Cardiac muscle cell (in vitro differentiated cells and primary cell): ENCODE results near the gene ASXL2. TPM values are rescaled to one million over a fixed set of nuclear protein-coding genes. Genes with fewer than 3 reads are reported as not detected.

Experiments
- DNase-seq, 2 donors: peaks; one replicate each; pipeline versions ENCODE4 v3.0.0 to v3.0.0-alpha.2; 2010 to 2017; ENCODE audit warnings: low read depth in 1 of 2, low spot score in 1 of 2
- H3K27ac ChIP-seq: fragments of 200-600 bp; sonication (generic); 2 replicates; pipeline ENCODE4 v1.5.1; 2016
- H3K27me3 ChIP-seq: fragments of 200-600 bp; sonication (generic); 2 replicates; pipeline ENCODE4 v1.6.0; 2016; ENCODE audit warnings: control low read depth
- H3K36me3 ChIP-seq: fragments of 200-600 bp; sonication (generic); 2 replicates; pipeline ENCODE4 v1.5.1; 2016; ENCODE audit warnings: control low read depth
- H3K4me1 ChIP-seq: fragments of 200-600 bp; sonication (generic); 2 replicates; pipeline ENCODE4 v1.8.1; 2017; ENCODE audit warnings: low read depth, mild to moderate bottlenecking, mixed run types
- H3K4me3 ChIP-seq: fragments of 200-600 bp; sonication (generic); 2 replicates; pipeline ENCODE4 v1.5.1; 2016; ENCODE audit warnings: mild to moderate bottlenecking
- H3K9me3 ChIP-seq: fragments of 200-600 bp; sonication (generic); 2 replicates; pipeline ENCODE4 v1.5.1; 2017; ENCODE audit warnings: low read depth, mild to moderate bottlenecking, control low read depth
- polyA plus RNA-seq: library from polyadenylated mRNA; unstranded; fragments of >200 nt; fragmentation: Nextera tagmentation; extraction: Ambion mirVana; gene quantifications from 2 replicates; pipeline ENCODE4 v1.2.1, GENCODE V29; 2016
- total RNA-seq: library from RNA; depleted of rRNA; stranded (reverse); fragments of >200 nt; gene quantifications from 2 replicates; pipeline ENCODE4 v1.2.3, GENCODE V29; 2016
- TF ChIP-seq, protein P1 (sequence below): IDR thresholded peaks from 2 replicates; pipeline ENCODE4 v1.5.1; 2012; ENCODE audit warnings: low read depth, mild to moderate bottlenecking, low read length

Gene ASXL2
- total and polyA plus RNA-seq, 2 experiments from 2014 or later: 5.3 to 14.7 TPM

GRCh38 chr2:25757906-25758305 lies 120.4 kb downstream of the ASXL2 start:
- Histone ChIP-seq H3K4me1 (no peaks in the 10 kb centered on the region), H3K4me3 (no peak overlapping the region), H3K27me3 (no peaks in the 10 kb centered on the region), H3K36me3 (peaks cover 32% of the 10 kb centered on the region), H3K9me3 (no peaks in the 10 kb centered on the region), H3K27ac (no peak overlapping the region)
- TF ChIP-seq, protein P1, sequence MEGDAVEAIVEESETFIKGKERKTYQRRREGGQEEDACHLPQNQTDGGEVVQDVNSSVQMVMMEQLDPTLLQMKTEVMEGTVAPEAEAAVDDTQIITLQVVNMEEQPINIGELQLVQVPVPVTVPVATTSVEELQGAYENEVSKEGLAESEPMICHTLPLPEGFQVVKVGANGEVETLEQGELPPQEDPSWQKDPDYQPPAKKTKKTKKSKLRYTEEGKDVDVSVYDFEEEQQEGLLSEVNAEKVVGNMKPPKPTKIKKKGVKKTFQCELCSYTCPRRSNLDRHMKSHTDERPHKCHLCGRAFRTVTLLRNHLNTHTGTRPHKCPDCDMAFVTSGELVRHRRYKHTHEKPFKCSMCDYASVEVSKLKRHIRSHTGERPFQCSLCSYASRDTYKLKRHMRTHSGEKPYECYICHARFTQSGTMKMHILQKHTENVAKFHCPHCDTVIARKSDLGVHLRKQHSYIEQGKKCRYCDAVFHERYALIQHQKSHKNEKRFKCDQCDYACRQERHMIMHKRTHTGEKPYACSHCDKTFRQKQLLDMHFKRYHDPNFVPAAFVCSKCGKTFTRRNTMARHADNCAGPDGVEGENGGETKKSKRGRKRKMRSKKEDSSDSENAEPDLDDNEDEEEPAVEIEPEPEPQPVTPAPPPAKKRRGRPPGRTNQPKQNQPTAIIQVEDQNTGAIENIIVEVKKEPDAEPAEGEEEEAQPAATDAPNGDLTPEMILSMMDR: no peak
- DNase-seq: no peak

DNA sequence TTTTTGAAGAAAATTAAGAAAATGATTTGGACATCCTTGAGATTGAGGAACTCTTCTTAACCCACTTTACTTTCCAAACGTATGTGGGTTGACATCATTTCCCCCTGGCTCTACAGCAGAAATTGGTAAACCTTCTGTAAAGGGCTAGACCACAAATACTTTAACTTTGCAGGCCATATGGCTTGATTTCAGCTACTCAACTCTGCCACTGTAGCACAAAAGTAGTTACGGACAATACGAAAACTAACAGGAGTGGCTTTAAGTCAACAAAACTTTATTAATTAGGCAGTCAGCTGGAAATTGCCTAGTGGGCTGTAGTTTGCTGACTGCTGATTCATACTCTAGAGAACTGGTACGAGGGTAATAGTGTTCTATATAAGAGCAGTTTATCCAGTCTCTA lies 121.8 kb downstream of the ASXL2 start:
- H3K27me3 ChIP-seq: no peaks in the 10 kb centered on the region
- DNase-seq: no peak

GRCh38 chr2:25749676-25750075 lies 128.6 kb downstream of the ASXL2 start:
- no peak for DNase-seq
- TF ChIP-seq, protein P1: no peak
- Histone ChIP-seq H3K9me3 (no peaks in the 10 kb centered on the region), H3K36me3 (peaks cover 35% of the 10 kb centered on the region), H3K4me1 (no peaks in the 10 kb centered on the region), H3K27ac (no peak overlapping the region), H3K27me3 (no peaks in the 10 kb centered on the region), H3K4me3 (no peak overlapping the region)

More for the DNA sequence above, 121.8 kb downstream of the ASXL2 start:
- Histone ChIP-seq H3K9me3 (no peaks in the 10 kb centered on the region), H3K36me3 (peaks cover 37% of the 10 kb centered on the region), H3K4me3 (no peak overlapping the region), H3K27ac (no peak overlapping the region), H3K4me1 (no peaks in the 10 kb centered on the region)
- TF ChIP-seq, protein P1: no peak

- no peaks in the 10 kb centered on the region for H3K9me3 ChIP-seq
- H3K4me3 ChIP-seq: no peak overlapping the region
- H3K27me3 ChIP-seq: no peaks in the 10 kb centered on the region
- no peak overlapping the region for H3K27ac ChIP-seq
- H3K4me1 ChIP-seq: peaks cover 2% of the 10 kb centered on the region
- H3K36me3 ChIP-seq: peaks cover 4% of the 10 kb centered on the region
- TF ChIP-seq, protein P1: no peak
- no peak for DNase-seq
Measured at GRCh38 chr2:25744055-25744454, 134.2 kb downstream of the ASXL2 start.

DNA sequence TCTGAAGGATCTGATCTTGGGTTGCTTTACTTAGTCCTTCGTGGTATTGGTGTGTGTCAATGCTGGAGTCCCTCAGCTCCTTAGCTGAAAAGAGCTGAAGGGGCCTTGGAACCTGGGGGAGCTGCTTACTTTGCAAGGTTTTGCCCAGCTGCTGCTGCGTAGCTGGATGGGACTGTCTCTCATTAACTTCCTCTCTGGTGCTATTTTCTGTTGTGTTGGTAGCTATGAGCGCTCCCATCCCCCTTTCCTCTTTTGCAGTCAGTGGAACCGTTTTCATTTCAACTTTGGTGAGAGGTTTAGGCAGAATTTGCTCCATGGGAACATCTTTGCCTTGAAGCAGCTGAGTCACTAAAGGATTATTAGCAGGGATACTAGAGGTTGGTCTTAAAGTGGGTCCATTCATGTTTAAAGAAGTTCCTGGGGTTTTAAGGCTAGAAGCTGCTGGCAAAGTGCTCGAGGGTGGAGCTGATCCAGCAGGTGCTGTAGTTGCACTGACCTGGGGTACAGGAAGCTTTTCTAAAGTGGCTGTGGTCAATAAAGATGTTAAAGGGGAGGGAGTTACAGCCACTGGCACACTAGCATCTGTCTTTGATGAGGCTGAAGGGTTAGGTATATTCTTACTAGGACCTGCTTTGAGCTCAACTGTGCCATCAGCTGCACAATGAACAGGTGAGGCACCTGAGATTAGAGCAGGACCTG lies 135.0 kb downstream of the ASXL2 start:
- Histone ChIP-seq H3K9me3 (no peaks in the 10 kb centered on the region), H3K36me3 (no peaks in the 10 kb centered on the region), H3K4me3 (no peak overlapping the region), H3K27me3 (no peaks in the 10 kb centered on the region), H3K27ac (no peak overlapping the region), H3K4me1 (peaks cover 10% of the 10 kb centered on the region)
- TF ChIP-seq, protein P1: no peak
- no peak for DNase-seq
